Coronary artery (tissue), 2 donors: ENCODE measurements around the gene NADK.

Experiments used
- DNase-seq: peaks from one replicate; pipeline ENCODE4 v3.0.0-alpha.2; 2017; ENCODE audit warnings: low spot score
- H3K27ac ChIP-seq, 2 donors: fragments of 200-600 bp; sonication (generic); one replicate each; pipeline ENCODE4 v1.5.1; 2016 to 2019
- H3K4me3 ChIP-seq: fragments of 200-600 bp; sonication (generic); 2 replicates; pipeline ENCODE4 v1.5.1; 2016; ENCODE audit warnings: mild to moderate bottlenecking, moderate library complexity
- CTCF ChIP-seq: fragments of 200-600 bp; sonication (generic); IDR thresholded peaks from one replicate; pipeline ENCODE4 v1.5.1; 2019; ENCODE audit warnings: antibody characterized with exemption

NADK gene

GRCh38 chr1:1815606-1816281, 37.5 kb upstream of the NADK start:
- H3K27ac ChIP-seq = no peak overlapping the region

GRCh38 chr1:1809489-1809888, 31.2 kb upstream of the NADK start:
- no peak for DNase-seq
- no peak for TF ChIP-seq CTCF

More at GRCh38 chr1:1815606-1816281, 37.5 kb upstream of the NADK start:
- no peak for DNase-seq
- no peak overlapping the region for H3K4me3 ChIP-seq
- no peak for TF ChIP-seq CTCF

GRCh38 chr1:1808206-1808605, 29.9 kb upstream of the NADK start:
- no peak for DNase-seq
- TF ChIP-seq CTCF = no peak
- Histone ChIP-seq H3K27ac (no peak overlapping the region), H3K4me3 (no peak overlapping the region)

More at GRCh38 chr1:1809489-1809888, 31.2 kb upstream of the NADK start:
- no peak overlapping the region for H3K4me3 ChIP-seq
- no peak overlapping the region for H3K27ac ChIP-seq

- DNase-seq = no peak
- Histone ChIP-seq H3K4me3 (no peak overlapping the region), H3K27ac (peak overlapping the region in 1 of 2 donors; percentile 19)
- no peak for TF ChIP-seq CTCF
These were observed 28.6 kb upstream of the NADK start for GRCh38 chr1:1806890-1807289.

GRCh38 chr1:1804301-1804700, 26.0 kb upstream of the NADK start:
- Histone ChIP-seq H3K4me3 (no peak overlapping the region), H3K27ac (no peak overlapping the region)
- DNase-seq = no peak
- TF ChIP-seq CTCF = no peak

- no peak overlapping the region for H3K27ac ChIP-seq
- H3K4me3 ChIP-seq = no peak overlapping the region
- no peak for TF ChIP-seq CTCF
- DNase-seq = no peak
These were observed 24.6 kb upstream of the NADK start for GRCh38 chr1:1802871-1803270.

GRCh38 chr1:1799716-1800115, 21.4 kb upstream of the NADK start:
- no peak overlapping the region for H3K27ac ChIP-seq
- DNase-seq = no peak
- H3K4me3 ChIP-seq = no peak overlapping the region
- no peak for TF ChIP-seq CTCF
